GM19468 (cell line): ENCODE data around the gene CLVS2.

Experiments used
- ATAC-seq: cut with Tn5 transposase; IDR thresholded peaks from one replicate; pipeline ENCODE4 v1.9.1; 2021; ENCODE audit warnings: mild to moderate bottlenecking, moderate library complexity, moderate number of reproducible peaks; ENCODE audit not compliant: unreplicated experiment; ENCODE audit errors: extremely low read depth

CLVS2 gene, protein sequence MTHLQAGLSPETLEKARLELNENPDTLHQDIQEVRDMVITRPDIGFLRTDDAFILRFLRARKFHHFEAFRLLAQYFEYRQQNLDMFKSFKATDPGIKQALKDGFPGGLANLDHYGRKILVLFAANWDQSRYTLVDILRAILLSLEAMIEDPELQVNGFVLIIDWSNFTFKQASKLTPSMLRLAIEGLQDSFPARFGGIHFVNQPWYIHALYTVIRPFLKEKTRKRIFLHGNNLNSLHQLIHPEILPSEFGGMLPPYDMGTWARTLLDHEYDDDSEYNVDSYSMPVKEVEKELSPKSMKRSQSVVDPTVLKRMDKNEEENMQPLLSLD

DNA sequence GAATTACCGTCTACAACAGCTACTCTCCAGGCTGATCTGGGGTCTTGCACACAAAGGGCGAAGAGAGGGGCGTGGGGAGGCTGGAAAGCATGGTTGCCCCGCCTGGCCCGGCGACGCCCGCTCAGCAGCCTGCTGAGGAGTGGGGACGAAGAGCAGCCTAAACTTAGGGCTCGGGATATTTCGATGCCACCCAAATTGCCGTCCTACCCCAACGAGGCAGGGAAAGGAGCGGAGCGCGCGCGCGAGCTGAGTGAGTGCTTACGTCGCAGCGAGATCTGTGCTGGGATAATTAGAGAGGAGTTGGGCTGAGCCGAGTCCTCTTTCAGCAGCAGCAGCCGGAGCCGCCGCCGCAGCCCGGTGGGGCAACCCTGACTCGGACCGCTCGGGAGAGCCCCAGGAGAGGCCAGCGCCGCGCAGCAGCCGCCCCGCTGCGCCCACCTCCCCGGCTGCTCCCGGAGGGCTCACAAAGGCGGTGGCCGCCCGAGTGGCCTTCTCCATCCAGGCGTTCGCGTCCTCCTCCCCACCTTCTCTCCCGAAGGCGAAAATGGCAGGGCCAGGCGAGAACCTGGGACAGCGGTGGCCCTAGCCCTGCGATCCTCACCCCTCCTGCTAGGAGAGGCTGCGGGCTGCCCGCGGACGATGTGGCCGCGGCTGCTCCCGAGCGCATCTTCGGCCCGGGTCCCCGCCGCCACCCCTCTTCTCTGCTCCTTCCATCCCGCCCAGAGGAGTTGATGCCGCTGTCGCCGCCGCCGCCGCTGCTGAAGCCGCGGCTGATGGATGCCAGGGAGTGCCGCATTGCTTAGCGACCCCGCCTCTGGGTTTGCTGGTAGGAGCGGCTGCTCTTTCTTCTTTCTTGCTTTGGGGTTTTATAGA is at the start of gene CLVS2:
CLVS2 (plus strand) TSS at position 315 of the 873 bp plus-strand sequence. CDS start 1,543 bp downstream, outside the sequence.
- no peak for ATAC-seq

DNA sequence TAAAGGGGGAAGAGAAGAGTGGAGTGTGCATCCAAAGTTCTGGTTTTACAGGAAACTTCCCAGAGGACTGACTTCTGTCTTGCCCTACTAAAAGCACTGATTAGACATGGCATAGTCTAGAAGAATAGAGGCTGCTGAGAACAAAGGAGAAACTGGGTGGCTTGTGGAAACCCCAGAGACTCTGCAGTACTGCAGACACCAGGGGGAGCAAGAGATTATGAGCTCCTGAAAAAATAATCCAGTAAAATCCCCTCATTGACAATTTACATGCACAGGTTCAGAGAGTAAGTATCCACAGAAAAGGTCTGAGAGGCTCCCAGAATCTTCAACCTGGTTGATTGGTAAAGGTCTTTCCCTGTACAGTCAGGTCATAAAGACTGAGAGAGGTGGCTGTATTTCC is 48.7 kb upstream of the CLVS2 start:
- ATAC-seq: no peak

DNA sequence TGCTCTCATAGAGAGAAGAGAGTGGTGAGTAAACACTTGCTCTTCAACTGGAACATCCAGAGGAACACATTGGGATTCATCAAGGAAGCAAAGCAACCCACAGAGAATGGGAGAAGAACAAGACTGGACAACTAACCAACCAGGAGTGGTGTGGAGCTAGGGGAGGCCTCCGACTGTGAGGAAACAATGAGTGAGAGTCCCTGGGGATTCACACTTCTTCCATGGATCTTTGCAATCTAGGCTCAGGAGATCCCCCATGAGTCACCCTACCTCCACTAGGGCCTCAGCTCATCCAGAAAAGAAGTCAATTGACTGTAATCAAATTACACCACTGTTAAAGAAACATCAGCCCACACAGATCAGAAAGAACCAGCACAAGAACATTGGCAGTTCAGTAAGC is 42.3 kb upstream of the CLVS2 start:
- no peak for ATAC-seq

DNA sequence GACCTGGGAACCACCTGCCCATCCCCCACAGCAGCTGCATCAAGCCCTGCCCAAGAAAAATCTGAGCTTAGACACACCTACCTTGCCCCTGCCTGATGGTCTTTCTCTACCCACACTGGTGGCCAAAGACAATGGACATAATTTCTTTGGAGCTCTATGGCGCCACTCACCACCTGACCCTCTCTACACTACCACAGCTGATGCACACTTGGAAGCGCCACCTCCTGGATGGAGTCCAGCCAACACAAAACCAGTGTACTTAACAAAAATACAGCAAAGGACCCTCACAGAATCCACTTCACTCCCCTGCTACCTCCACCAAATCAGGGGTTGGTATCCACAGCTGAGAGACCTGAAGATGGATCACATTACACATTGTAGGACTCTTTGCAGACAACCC is 39.7 kb upstream of the CLVS2 start:
- no peak for ATAC-seq

- ATAC-seq: no peak
These were observed 33.9 kb upstream of the CLVS2 start for GRCh38 chr6:122962000-122962624.

- no peak for ATAC-seq
These were observed 26.0 kb upstream of the CLVS2 start for GRCh38 chr6:122969999-122970533.

GRCh38 chr6:122977180-122977579 is 18.9 kb upstream of the CLVS2 start:
- ATAC-seq: no peak

DNA sequence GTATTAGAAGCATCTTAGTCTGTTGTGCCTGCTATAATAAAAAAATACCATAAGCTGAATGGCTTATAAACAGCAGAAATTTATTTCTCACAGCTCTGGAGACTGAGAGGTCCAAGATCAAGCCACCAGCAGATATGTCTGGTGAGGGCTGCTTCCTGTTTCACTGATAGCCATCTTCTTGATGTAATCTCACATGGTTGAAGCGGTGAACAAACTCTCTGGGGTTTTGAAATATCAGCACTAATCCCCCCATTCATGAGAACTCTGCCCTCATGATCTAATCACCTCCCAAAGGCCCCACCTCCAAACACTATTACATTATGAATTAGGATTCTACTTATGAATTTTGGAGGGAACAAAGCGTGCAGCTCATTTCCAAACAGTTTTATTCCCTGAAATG is 11.6 kb upstream of the CLVS2 start:
- ATAC-seq: no peak

DNA sequence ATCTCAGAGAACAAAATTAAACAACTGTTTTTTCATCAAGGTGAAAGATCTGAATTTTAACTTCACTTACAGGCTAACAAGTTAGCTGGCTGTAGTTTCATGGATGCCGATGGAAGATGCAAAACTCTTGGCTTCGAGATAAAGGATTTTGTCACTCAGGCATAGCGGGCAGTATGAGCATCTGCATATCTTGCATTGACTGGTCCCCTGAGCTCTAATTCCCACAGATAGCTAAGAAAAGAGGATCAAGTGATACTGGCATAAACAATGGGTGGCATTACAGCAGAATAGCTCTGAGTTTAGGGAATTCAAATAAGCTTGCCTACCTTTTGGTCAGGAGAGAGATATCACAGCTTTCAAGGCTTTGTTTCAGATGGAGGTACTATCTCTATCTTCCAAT is 1.8 kb upstream of the CLVS2 start:
- no peak for ATAC-seq

GRCh38 chr6:122996794-122997505 is 915 bp downstream of the CLVS2 start:
- ATAC-seq: no peak

- no peak for ATAC-seq
These were observed 1.6 kb downstream of the CLVS2 start for GRCh38 chr6:122997541-122998150.

DNA sequence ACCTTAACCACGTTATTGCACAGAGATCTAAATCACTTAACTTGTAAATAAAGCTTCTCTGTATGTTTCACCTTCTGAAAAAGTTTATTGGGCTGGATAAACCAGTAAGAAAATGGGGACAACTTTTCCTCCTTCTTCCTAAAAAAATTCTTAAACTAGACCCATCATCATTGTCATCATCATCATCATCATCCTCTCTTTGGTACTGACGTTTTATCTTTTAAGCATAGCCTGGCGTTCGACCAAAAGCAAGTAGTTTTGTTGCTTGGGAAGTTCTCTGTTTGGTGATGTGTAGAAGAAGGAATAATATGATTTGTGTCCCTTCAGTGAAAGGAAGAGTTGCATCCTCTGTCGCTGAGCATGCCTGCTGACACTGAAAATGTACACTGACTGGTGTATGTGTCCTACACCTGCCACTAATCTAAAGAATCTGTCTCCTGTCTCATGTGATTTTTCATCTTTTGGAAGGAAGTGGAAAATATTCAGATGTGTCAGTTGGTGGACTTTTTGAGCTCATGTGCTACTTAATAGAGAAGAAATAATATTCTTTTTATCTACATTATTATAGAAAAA is 2.5 kb downstream of the CLVS2 start:
- no peak for ATAC-seq

DNA sequence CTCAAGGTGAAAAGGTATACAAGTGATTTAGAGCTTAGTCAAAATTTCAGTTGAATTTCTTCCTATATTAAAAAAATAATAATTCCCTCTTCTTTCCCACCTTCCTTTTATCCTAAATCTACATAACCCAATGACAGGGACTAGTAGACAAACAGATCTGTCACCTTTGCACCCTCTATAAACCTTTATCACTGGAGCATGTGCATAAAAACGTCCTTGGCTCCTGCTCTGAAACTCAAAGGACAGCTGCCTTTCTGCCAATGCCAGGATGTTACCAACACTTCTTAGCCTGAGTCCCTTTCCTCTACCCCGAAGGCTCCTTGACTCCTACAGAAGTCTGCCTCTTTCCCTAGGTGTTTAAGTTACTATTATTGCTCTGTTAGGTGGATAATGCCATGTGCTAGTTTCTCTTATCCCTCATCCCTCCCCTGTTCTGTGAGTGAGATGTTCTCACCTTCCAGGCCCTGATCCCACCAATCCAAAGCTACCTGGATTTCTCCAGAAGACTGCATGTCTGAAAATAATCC is 4.3 kb downstream of the CLVS2 start:
- ATAC-seq: no peak

DNA sequence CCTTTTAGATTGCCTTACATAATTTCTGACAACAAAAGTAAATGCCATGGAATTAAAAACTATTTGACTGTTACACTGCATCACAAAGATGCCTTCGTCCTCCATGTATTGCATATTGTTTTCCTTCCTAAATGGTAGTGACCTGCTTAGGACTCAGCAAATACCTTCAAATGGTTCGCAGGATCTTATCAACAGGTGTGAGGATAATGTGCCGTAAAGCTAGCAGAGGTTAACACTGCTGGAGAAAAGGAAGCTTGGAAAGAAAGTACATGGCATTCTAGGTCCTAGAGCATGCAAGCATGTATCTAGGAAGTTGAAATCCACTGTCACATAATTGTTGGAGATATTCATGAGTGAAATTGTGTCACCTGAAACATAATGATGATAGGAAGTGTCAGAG is 5.5 kb downstream of the CLVS2 start:
- ATAC-seq: no peak

- ATAC-seq: no peak
These were observed 11.8 kb downstream of the CLVS2 start for GRCh38 chr6:123007885-123008284.

DNA sequence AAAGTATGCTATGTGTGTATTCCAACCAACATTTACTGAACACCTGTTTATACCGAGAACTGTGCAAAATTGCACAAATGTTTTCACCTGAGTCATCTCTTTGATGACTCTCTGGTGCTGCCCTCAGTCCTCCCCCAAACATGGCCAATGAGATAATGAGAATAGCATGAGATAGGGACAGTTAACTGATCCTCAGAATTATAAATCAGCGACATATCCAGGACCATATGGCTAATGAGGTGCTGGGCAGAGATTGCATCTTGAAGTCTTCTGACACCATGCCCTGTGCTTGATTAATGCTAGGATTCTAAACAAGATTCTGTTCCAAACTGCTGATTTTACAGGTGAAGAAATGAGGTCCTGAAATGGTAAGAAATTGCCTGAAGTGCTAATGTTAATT is 13.0 kb downstream of the CLVS2 start:
- no peak for ATAC-seq

- ATAC-seq: no peak
These were observed 18.8 kb downstream of the CLVS2 start for GRCh38 chr6:123014835-123015234.

DNA sequence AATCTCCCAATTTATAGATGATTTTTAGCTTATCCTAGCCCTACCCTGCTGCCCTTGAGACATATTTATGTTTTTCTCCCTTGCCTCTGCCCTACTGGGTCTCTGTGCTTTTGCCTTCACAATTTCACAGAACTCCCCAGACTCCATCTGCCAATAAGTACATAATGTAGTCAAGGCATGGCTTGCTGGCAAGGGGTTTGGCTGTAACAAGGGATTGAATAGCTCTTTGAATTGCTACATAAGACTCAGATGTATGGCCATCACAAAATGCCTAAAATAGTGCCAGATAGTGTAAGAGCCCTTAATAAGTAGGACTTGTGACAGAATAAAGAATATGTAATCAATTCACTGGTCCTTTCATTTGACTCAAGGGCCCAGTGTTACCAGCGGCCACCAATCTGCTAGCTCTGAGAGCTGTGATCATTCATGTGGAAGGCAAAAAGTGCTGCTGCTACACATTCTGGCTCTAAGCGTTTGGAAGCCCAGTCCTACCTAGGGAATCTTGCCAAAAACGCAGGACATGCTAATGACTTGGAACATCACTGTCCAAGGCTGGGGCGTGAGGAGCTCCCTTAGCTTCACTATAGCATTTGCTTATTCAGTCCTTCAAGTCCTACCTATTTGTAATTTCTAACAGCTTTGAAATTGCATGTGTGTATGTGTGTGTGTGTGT is 20.5 kb downstream of the CLVS2 start:
- ATAC-seq: no peak
